Stimulated activated CD8-positive, alpha-beta memory T cell treated with anti-CD3 and anti-CD28 coated beads, Interleukin-7, amount 100 ng/mL, for 24 hours (primary cell): ENCODE results near the gene ZNF784.

Source experiments
- DNase-seq: peaks from one replicate; pipeline ENCODE4 v3.0.0-alpha.2; 2020; ENCODE audit warnings: low read depth

The ZNF784 gene

GRCh38 chr19:55620410-55621204, 3.8 kb downstream of the ZNF784 start:
- no peak for DNase-seq

DNA sequence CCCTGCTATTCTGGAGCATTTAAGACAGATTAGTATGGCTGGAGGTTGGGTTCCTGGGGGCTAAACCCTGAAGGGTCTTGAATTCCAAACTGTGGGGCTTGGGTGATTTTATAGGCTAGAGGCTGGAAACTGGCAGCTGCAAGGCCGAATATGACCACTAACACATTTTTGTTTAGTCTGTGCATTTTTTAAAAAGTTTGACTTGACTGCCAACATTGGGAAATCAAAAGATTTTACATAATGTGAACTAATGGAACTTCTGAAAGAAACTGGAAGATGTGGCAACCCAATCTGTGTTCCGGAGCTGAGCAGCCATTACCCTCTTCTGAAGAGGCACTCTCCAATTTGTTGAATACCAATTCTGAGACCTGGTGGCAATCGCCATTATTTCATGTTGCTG, 5.1 kb downstream of the ZNF784 start:
- DNase-seq, result no peak

GRCh38 chr19:55618426-55618825, 5.9 kb downstream of the ZNF784 start:
- DNase-seq, result no peak

- no peak for DNase-seq
Measured at GRCh38 chr19:55617426-55617825, 6.9 kb downstream of the ZNF784 start.

DNA sequence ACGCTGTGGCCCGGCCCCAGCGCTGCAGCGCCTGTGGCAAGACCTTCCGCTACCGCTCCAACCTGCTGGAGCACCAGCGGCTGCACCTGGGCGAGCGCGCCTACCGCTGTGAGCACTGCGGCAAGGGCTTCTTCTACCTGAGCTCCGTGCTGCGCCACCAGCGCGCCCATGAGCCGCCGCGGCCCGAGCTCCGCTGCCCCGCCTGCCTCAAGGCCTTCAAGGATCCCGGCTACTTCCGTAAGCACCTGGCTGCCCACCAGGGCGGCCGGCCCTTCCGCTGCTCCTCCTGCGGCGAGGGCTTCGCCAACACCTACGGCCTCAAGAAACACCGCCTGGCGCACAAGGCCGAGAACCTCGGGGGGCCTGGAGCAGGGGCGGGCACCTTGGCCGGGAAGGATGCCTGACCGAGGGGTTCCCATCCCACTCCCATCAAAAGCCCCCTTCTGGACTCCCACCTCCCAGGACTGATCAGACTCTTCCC, 7.9 kb downstream of the ZNF784 start:
- no peak for DNase-seq

DNA sequence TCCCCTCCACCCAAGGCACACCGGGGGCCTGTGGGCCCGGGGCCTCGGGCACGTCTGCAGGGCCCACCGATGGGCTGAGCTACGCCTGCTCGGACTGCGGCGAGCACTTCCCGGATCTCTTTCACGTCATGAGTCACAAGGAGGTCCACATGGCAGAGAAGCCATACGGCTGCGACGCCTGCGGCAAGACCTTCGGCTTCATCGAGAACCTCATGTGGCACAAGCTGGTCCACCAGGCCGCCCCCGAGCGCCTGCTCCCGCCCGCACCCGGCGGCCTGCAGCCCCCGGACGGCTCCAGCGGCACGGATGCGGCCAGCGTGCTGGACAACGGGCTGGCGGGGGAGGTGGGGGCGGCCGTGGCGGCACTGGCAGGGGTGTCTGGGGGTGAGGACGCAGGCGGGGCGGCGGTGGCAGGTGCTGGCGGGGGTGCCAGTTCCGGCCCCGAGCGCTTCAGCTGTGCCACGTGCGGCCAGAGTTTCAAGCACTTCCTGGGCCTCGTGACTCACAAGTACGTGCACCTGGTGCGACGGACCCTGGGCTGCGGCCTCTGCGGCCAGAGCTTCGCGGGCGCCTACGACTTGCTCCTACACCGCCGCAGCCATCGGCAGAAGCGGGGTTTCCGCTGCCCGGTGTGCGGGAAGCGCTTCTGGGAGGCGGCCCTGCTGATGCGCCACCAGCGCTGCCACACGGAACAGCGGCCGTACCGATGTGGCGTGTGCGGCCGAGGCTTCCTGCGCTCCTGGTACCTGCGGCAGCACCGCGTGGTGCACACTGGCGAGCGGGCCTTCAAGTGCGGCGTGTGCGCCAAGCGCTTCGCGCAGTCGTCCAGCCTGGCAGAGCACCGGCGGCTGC, 8.6 kb downstream of the ZNF784 start:
- DNase-seq, result no peak

DNA sequence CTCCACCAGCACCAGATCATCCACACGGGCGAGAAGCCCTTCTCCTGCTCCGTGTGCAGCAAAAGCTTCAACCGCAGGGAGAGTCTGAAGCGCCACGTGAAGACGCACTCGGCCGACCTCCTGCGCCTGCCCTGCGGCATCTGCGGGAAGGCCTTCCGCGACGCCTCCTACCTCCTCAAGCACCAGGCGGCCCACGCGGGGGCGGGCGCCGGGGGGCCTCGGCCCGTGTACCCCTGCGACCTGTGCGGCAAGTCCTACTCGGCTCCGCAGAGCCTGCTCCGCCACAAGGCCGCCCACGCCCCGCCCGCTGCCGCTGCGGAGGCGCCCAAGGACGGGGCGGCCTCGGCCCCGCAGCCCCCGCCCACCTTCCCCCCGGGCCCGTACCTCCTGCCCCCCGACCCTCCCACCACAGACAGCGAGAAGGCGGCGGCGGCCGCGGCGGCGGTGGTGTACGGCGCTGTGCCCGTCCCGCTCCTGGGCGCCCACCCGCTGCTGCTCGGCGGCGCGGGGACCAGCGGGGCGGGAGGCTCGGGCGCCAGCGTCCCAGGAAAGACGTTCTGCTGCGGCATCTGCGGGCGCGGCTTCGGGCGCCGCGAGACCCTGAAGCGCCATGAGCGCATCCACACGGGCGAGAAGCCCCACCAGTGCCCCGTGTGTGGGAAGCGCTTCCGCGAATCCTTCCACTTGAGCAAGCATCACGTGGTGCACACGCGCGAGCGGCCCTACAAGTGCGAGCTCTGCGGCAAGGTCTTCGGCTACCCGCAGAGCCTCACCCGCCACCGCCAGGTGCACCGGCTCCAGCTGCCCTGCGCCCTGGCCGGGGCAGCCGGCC, 9.4 kb downstream of the ZNF784 start:
- no peak for DNase-seq

DNA sequence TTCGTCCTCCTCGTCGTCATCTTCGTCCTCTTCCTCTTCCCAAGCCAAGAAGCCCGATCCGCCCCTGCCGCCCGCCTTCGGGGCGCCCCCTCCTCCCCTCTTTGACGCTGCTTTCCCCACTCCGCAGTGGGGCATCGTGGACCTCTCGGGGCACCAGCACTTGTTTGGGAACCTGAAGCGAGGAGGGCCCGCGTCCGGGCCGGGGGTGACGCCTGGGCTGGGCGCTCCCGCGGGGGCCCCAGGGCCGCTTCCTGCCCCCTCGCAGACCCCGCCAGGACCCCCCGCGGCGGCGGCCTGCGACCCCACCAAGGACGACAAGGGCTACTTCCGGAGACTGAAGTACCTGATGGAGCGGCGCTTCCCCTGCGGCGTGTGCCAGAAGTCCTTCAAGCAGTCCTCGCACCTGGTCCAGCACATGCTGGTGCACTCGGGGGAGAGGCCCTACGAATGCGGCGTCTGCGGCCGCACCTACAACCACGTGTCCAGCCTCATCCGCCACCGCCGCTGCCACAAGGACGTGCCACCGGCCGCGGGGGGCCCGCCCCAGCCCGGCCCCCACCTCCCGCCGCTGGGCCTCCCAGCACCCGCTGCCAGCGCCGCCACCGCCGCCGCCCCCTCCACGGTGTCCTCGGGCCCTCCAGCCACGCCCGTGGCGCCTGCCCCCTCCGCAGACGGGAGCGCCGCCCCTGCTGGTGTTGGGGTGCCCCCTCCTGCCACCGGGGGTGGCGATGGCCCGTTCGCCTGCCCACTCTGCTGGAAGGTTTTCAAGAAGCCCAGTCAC, 10.2 kb downstream of the ZNF784 start:
- no peak for DNase-seq

GRCh38 chr19:55613396-55613795, 11.0 kb downstream of the ZNF784 start:
- no peak for DNase-seq

DNA sequence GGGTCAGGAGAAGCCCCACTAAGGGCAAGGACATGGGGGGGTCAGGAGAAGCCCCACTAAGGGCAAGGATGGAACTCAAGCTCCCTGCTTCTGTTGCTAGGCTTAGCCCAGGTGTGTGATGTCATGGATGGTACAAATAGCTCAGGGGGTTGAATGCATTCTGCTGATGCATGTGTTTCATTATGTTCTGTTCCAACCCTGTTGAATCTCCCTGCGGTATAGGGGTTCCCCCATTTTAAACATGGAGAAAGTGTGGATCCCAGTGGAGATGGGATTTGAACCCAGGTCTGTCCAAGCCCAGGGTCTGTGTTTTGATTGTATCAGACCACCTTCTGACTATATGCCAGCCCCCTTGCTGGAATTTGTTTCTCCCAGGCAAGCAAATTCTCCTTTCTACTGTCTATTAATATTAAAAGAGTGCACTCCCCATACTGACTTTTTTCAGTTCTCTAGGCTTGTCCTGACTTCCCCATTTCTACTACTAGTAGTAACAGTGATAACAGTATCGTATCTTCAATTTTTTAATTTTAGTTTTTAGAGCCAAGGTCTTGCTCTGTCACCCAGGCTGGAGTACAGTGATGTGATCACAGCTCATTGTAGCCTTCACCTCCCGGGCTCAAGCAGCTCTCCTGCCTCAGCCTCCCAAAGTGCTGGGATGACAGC, 12.3 kb downstream of the ZNF784 start:
- DNase-seq, result no peak

DNA sequence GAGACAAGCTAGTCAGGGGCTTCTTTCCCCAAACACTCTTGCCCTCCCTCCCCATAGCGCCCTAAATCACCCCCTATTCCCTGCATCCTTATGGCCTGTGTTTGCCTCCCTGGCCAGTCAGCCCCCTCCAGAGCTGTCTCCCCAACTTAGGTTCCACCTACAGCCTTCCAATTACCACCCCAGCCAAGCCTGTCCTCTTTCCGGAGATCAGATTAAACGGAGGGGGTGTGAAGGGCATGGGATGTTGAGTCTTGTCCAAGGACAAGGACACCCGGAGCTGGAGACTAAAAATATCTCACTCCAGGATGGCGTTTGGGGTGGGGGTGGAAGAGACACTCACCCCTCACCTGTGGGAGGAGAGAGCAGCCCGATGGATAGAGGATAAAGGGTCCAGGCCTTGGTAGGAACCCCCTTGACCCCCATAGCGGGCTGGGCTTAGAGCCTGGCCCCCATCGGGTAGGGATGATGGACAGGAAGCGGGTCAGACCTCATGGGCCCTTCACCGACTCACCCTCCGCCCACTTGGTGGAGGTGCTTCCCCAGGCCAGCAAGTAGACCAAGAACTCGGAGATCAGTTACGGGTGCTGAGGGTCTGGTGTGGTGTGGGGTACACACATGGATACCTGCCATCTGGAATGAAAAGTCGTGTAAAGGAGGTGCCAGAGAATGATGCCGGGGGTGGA, 12.9 kb downstream of the ZNF784 start:
- no peak for DNase-seq

GRCh38 chr19:55609326-55609725, 15.0 kb downstream of the ZNF784 start:
- DNase-seq, result no peak

GRCh38 chr19:55606817-55607216, 17.5 kb downstream of the ZNF784 start:
- no peak for DNase-seq

DNA sequence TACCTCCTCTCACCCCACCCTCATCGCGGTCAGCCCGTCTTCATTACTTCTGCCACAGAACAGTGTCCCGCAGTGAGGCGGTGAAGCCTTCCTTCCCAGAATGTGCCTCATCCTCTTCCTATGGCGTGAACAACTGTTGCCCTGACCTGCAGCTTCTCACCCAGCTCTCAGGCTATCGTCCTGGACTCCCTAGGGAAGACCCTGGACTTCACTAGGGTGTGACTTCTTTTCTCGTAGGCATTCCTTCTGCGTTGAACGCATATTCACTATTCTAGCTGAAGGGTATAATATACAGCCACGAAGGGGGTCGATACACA, 17.9 kb downstream of the ZNF784 start:
- DNase-seq, result no peak

- no peak for DNase-seq
Measured at GRCh38 chr19:55605637-55606470, 18.5 kb downstream of the ZNF784 start, which contains the start of gene ZNF865. Gene ZNF865, plus strand, starts transcription at chr19:55605647. Its CDS starts 7,972 bp downstream, at chr19:55613619.

DNA sequence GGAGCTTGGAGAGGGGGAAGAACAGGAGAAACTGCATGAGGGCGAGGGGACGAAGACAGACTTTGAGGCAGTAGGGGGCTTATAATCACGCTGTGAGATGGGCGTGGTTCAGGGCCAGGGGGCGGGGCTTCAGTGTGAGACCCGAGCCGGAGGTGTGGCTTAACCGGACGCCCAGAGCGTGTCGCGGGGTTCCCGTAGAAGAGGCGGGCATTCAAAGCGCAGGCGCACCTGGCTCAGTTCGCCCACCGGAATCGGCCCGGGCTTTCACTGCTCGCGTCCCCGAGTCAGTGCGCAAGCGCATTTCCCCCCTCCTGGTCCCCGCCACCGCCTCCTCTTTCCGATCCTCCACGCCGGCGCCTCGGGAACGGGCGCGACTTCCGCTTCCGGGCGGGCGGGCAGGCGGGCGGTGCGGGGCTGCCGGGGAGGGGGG, 19.1 kb downstream of the ZNF784 start:
- DNase-seq, result peak; percentile 98

- no peak for DNase-seq
Measured at GRCh38 chr19:55603581-55604292, 20.6 kb downstream of the ZNF784 start.

DNA sequence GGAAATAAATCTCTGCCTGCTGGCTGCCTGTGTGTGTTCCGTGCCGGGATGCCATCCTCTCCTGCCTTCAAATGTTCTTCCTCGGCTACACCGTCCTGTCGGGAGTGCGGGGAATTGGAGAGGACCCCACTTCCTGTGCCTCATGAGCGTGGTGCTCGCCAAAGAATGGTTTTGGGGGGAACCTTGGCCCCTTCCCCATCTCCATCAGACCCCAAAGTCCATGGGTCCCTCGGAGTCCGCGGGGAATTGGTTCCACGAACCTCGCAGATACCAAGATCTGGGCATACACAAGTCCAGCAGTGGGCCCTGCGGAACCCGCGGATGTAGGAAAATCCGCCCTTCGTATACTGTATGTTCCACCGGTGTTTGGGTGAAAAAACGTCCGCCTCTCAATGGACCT, 21.3 kb downstream of the ZNF784 start:
- no peak for DNase-seq
